Right atrium auricular region (tissue), 2 donors: Measurements from ENCODE around the gene TGFBR3. TPM values are rescaled to one million over a fixed set of nuclear protein-coding genes. Genes with fewer than 3 reads are reported as not detected.
A peak's percentile ranks its signal among the peaks of the same experiment; 100 is the strongest.

Source experiments
- DNase-seq: peaks from one replicate; pipeline ENCODE4 v3.0.0-alpha.2; 2019; ENCODE audit warnings: low spot score
- H3K27ac ChIP-seq, 2 donors: fragments of 200-600 bp; sonication (generic); 1 replicate in 1 of 2; 2 replicates in 1 of 2; pipeline ENCODE4 v1.5.1; 2016 to 2019
- H3K27me3 ChIP-seq, 2 donors: fragments of 200-600 bp; sonication (generic); one replicate each; pipeline versions ENCODE4 v1.5.1 to v1.6.0; 2017 to 2019
- H3K36me3 ChIP-seq: fragments of 200-600 bp; sonication (generic); one replicate; pipeline ENCODE4 v1.5.1; 2016
- H3K4me1 ChIP-seq, 2 donors: fragments of 200-600 bp; sonication (generic); one replicate each; pipeline versions ENCODE4 v1.5.1 to v1.6.0; 2017 to 2019
- H3K4me3 ChIP-seq, 2 donors: fragments of 200-600 bp; sonication (generic); 1 replicate in 1 of 2; 2 replicates in 1 of 2; pipeline ENCODE4 v1.5.1; 2017 to 2019; ENCODE audit warnings: mild to moderate bottlenecking in 1 of 2, moderate library complexity in 1 of 2
- H3K9me3 ChIP-seq, 2 donors: fragments of 200-600 bp; sonication (generic); one replicate each; pipeline ENCODE4 v1.5.1; 2019
- total RNA-seq, 2 donors: library from RNA; depleted of rRNA; stranded (reverse); fragments of >200 nt; gene quantifications; one replicate each; pipeline ENCODE4 v1.1.0, GENCODE V29; 2016
- TF ChIP-seq, protein P1 (sequence below), 2 donors: fragments of 200-600 bp; sonication (generic); IDR thresholded peaks; one replicate each; pipeline ENCODE4 v1.5.1; 2019; ENCODE audit warnings: antibody characterized with exemption in 2 of 2

The TGFBR3 gene
- 10 to 100 TPM; 40.5 to 64.8 TPM for total RNA-seq

DNA sequence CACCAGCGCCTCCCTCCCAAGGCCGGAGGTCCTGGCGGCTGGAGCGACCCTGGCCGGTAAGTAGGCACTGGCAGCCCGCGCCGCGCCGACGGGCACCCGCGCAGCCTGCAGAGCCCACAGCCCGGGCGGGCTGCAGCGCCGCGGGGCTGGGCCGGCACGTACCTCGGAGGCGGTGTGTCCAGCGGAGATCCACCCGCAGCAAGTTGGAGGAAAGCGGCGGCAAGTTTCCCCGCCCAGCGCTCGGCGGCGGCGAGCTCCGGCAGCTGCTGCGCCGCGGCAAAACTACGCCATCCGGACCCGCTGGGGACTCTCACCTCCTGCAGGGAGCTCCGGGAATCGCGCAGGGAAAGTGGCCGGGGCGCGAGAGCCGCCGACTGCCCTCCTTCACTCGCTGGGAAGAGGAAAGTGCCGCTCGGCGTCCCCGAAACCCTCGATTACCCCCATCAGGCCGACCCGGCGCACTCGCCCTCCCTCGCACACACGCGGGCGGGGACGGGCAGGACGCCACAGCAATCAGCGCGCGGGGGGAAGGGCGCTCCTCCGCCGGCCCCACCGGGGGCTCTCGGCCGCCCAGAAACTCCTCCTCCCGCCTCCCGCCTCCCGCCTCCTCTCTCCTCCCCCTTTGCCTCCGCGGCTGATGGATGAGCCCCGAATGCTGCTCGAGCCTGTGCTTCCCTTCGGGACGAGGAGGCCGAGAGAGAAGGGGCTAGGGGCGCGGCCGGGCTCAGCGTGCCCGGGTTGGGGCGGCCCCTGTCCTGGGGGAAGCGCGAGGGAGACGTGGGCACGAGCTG lies at the start of gene TGFBR3:
Gene TGFBR3 (minus strand): TSS at position 436 of the 791 bp plus-strand sequence. CDS start 24,620 bp downstream, outside the sequence.
- Histone ChIP-seq H3K27ac (peak within 1 kb of the TSS; percentile 92 to 96), H3K27me3 (no peaks in the 10 kb centered on the region), H3K4me1 (peaks cover 0 to 34% of the 10 kb centered on the region in 2 donors), H3K4me3 (peak within 1 kb of the TSS; percentile 94), H3K9me3 (no peaks in the 10 kb centered on the region), H3K36me3 (no peaks in the 10 kb centered on the region)
- DNase-seq: peak; percentile 93
- TF ChIP-seq, protein P1, sequence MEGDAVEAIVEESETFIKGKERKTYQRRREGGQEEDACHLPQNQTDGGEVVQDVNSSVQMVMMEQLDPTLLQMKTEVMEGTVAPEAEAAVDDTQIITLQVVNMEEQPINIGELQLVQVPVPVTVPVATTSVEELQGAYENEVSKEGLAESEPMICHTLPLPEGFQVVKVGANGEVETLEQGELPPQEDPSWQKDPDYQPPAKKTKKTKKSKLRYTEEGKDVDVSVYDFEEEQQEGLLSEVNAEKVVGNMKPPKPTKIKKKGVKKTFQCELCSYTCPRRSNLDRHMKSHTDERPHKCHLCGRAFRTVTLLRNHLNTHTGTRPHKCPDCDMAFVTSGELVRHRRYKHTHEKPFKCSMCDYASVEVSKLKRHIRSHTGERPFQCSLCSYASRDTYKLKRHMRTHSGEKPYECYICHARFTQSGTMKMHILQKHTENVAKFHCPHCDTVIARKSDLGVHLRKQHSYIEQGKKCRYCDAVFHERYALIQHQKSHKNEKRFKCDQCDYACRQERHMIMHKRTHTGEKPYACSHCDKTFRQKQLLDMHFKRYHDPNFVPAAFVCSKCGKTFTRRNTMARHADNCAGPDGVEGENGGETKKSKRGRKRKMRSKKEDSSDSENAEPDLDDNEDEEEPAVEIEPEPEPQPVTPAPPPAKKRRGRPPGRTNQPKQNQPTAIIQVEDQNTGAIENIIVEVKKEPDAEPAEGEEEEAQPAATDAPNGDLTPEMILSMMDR (IDR thresholded peaks at IDR 0.05): peak; percentile 21 to 65

DNA sequence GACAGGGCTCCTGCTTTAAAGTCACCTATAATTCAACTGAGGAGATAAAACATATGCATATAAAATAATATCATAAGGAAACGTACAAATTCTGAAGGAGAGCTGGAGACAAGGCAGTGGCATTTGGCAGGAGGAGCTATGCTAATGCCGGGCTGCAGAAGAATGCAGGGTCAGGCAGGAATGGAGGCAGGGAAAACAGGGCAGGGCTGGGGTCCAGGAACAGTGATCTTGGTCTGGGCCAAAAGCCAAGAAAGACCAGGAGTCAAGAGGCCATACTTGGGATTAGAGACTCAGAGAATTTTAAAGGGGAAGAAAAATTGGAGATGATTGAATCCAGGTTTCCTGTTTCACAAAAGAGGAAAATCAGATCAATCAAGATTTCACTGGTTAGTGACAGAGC lies 43.3 kb upstream of the TGFBR3 start:
- no peaks in the 10 kb centered on the region for H3K36me3 ChIP-seq
- no peaks in the 10 kb centered on the region for H3K4me1 ChIP-seq
- TF ChIP-seq, protein P1 (IDR thresholded peaks at IDR 0.05): no peak
- H3K27ac ChIP-seq: no peak overlapping the region
- H3K27me3 ChIP-seq: no peaks in the 10 kb centered on the region
- H3K9me3 ChIP-seq: no peaks in the 10 kb centered on the region
- DNase-seq: no peak
- no peak overlapping the region for H3K4me3 ChIP-seq

- Histone ChIP-seq H3K27me3 (no peaks in the 10 kb centered on the region), H3K4me1 (no peaks in the 10 kb centered on the region), H3K27ac (no peak overlapping the region), H3K4me3 (no peak overlapping the region), H3K36me3 (no peaks in the 10 kb centered on the region), H3K9me3 (no peaks in the 10 kb centered on the region)
- DNase-seq: no peak
- TF ChIP-seq, protein P1 (IDR thresholded peaks at IDR 0.05): no peak
Measured at GRCh38 chr1:91928026-91928425, 42.1 kb upstream of the TGFBR3 start.

GRCh38 chr1:91925644-91926435 lies 39.9 kb upstream of the TGFBR3 start:
- Histone ChIP-seq H3K9me3 (no peaks in the 10 kb centered on the region), H3K4me3 (no peak overlapping the region), H3K27me3 (no peaks in the 10 kb centered on the region), H3K27ac (no peak overlapping the region), H3K4me1 (no peaks in the 10 kb centered on the region), H3K36me3 (no peaks in the 10 kb centered on the region)
- no peak for DNase-seq
- TF ChIP-seq, protein P1 (IDR thresholded peaks at IDR 0.05): no peak

DNA sequence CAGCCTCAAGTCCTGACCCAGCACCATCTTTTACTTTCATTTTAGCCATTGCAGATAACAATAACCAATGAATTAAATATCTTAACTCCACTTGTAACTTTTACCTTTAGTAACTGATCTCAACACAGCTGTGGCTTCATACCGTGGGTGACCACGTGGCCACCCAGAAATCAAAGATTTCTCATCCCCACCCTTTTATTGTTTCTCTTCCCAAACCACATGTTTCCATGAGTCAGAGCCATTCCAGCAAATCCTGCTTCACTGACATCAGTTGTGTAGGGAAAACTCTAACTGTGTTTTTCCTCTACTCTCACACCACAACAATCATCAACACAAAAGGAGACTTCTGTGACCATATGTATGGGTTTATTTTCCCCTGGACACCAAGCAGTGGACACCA lies 38.2 kb upstream of the TGFBR3 start:
- Histone ChIP-seq H3K4me1 (no peaks in the 10 kb centered on the region), H3K36me3 (no peaks in the 10 kb centered on the region), H3K27me3 (no peaks in the 10 kb centered on the region), H3K9me3 (no peaks in the 10 kb centered on the region), H3K4me3 (no peak overlapping the region), H3K27ac (no peak overlapping the region)
- DNase-seq: no peak
- TF ChIP-seq, protein P1 (IDR thresholded peaks at IDR 0.05): no peak
